GM18909 (cell line): Measurements from ENCODE around the gene THSD4.
"Not testable (repeated sequence)": the region's sequence is repeated elsewhere in the genome, so short reads cannot be mapped to it uniquely, and the experiment has no call there.

Experiments
- ATAC-seq: cut with Tn5 transposase; IDR thresholded peaks from one replicate; pipeline ENCODE4 v1.9.1; 2021; ENCODE audit warnings: mild to moderate bottlenecking; ENCODE audit not compliant: unreplicated experiment, poor library complexity

The THSD4 gene

GRCh38 chr15:71708741-71709140 lies 593.5 kb downstream of the THSD4 start:
- no peak for ATAC-seq

- no peak for ATAC-seq
These were observed 594.6 kb downstream of the THSD4 start for GRCh38 chr15:71709808-71710418.

DNA sequence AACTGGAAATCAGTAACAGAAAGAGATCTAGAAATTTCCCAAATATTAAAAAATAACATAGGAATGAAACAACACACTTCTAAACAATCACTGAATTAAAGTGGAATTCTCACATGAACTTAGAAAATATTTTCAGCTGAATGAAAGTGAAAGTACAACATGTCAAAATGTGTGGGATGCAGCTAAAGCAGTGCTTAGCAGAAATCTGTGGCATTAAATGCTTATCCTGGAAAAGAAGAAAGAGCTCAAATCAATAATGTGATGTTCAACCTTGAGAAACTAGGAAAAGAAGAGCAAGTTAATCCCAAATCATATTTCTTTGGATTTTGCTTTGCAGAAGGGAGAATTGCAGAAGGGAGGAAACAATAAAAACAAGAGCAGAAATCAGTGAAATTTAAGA lies 596.9 kb downstream of the THSD4 start:
- no peak for ATAC-seq

- ATAC-seq = no peak
These were observed 598.0 kb downstream of the THSD4 start for GRCh38 chr15:71713191-71713809.

DNA sequence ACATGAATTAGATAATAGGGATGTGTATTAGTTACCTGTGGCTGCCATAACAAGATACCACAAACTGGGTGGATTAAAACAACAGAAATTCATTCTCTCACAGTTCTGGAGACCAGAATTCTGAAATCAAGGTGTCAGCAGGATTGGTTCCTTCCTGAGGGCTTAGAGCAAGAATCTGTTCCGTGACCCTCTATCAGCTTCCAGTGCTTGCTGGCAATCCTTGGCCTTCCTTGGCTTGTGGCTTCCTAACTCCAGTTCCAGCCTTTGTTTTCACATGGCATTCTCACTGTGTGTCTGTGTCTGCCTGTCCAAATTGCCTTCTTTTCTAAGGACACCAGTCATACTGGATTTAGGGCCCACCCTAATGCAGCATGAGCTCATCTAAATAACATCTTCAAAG lies 600.6 kb downstream of the THSD4 start:
- ATAC-seq = no peak

DNA sequence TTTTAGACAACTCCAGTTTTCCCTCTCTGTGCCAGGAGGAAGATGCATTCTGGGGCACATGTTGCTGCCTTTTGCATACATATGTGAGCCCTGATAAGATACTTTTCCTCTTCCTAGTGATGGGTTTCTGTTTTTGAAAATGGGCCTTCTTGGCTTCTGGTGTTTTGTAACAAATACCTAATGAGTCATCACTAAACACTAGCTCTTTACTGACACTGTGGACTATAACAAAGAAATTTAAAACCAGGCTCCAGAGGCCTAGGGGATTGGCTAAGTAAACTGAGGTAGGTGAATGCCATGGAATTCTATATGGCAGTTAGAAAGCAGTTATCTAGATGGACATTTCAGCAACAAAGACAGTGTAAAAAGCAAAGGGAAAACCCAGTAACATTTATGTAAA lies 601.7 kb downstream of the THSD4 start:
- no peak for ATAC-seq

DNA sequence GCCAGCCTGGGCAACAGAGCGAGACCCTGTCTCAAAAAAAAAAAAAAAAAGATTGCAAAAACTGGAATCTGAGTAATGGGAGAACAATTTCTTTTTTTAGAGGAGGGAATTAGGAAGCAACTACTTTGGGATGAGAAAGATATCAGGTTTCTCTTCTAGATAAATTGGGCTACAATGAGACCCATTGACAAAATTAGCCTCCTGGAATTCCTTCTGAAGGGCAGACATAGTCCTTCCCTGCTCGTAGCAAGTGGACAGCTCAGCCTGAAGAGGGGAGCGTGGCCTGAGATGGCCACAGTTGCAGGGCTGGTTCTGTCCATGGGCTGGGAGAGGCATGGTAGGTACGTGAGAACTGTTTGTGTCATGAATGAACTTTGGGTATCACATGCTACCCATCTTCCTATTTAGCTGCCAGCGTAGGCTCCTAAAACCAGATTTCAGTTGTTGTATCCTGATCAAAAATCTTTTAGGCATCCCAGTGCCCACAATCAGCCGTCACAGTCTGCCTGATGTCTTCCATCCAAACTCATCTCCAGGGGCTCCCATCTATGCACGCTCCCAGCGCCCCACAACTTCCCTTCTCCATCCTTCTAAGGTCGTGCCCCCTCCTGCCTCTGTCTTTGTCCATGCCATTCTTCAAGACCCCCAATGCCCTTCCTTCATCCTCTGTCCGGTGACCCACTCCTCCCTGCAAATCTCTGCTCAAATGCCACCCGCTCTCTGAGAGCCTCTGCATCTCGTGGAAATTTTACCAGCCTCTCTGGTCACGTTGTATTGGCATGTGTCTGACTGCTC lies 603.0 kb downstream of the THSD4 start:
- no peak for ATAC-seq

- ATAC-seq = no peak
These were observed 608.1 kb downstream of the THSD4 start for GRCh38 chr15:71723344-71723743.

GRCh38 chr15:71725207-71725955 lies 610.1 kb downstream of the THSD4 start:
- ATAC-seq = not testable (repeated sequence)

- no peak for ATAC-seq
These were observed 613.6 kb downstream of the THSD4 start for GRCh38 chr15:71728881-71729280.

- ATAC-seq = no peak
These were observed 614.0 kb downstream of the THSD4 start for GRCh38 chr15:71729319-71729718.

DNA sequence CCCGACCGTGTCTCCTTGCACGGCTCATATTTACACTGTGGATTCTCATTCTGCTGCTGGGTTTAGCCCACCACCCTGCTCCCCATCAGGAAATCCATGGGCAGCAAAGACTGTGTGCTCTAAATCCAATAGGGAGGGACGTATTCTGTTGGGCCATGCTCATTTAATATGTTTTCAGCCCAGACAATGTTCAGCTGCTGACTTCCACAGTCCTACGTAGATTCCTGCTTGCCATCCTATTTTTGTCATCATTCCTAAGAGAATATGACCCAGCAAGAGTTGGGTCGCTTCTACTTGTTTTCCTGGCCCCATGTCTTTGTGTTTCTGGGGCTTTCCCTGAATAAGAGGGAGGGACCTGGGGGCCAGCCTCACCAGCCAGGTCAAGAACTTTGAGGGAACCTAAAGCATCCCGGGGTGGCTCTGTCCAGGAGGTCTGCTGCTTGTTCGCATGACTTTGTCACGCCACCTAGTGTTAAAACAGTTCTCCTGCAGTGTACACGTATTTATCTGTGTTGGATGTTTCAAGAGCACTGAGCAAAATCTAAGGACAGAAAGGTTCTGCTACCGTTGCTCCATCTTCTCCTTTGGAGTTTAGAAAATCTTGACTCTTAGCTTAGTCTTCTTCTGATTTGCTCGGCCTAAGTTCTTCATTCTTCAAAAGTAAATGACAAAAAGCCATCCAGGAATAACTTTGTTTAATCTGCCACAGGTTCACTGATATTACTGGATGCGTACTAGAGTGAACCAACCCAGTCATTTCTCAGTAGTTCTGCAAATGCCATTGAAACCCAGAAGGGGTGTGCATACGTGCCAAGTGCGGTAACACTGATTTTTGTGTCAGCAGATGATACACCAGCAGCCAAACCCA lies 615.2 kb downstream of the THSD4 start:
- ATAC-seq = no peak

- no peak for ATAC-seq
These were observed 617.4 kb downstream of the THSD4 start for GRCh38 chr15:71732636-71733035.

GRCh38 chr15:71733122-71733521 lies 617.9 kb downstream of the THSD4 start:
- ATAC-seq = no peak

GRCh38 chr15:71734709-71735384 lies 619.6 kb downstream of the THSD4 start:
- no peak for ATAC-seq

GRCh38 chr15:71735385-71735757 lies 620.1 kb downstream of the THSD4 start:
- ATAC-seq = no peak

- ATAC-seq = no peak
These were observed 621.1 kb downstream of the THSD4 start for GRCh38 chr15:71736286-71736947.

GRCh38 chr15:71737761-71738160 lies 622.5 kb downstream of the THSD4 start:
- no peak for ATAC-seq

DNA sequence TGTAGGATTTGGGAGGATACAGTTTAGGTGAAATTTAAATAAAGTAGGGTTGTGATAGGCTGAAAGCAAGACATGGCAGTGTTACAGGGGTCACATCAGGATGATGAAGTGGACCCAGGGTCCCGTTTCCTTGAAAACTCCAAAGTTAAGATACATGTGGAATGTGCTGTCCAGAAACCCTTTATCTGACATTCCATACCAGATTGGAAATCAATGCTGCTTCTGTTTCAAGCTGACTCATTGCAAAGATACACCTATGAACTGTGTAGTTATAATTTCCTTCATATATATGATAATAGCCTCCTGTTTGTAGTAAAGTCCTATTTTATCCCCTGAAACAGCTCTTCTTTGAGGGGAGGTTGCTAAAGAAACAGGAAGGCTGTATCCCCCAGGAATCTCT lies 624.1 kb downstream of the THSD4 start:
- ATAC-seq = no peak
